ENCODE measurements around the gene NABP2. TPM values are rescaled to one million over a fixed set of nuclear protein-coding genes. Genes with fewer than 3 reads are reported as not detected.

The NABP2 gene
- total RNA-seq, 1 donor from 2014 or later: 20.1 TPM

DNA sequence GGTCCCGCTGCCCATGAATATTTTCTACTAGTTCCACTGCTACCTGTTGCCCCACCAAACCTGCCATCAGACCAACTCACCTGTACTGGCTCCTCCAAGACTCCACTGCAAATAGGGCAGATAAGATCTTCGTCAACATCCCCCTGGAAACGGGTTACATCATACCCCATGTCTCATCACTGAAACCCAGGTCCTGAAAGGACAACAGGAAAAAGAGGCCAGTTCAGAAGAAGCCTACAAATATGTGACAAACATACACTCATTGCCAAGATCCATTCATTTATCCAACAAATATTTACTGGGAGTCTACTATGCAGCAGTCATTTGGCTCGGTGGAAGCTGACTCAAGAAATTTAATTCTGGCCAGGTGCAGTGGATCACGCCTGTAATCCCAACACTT lies 10.3 kb upstream of the NABP2 start:
- DNase-seq: no peak

DNA sequence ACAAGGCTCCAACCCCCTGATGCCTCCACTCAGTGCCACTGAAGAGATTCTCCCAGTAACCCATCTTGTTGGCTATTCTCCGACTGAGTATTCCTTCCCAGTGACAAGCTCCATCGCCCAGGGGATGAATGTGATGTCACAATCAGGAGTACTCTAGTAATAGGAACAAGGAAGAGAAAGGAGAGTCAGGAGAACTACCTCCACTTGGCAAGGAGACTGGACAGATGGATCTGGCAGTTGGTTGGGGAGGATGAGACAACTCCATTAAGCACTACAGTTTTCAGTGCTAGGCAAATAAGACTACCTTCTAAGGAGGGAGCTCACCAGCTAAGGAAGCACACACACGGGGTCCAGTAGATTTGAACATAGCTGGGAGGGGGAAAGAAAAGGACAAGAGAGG lies 7.7 kb upstream of the NABP2 start:
- no peak for DNase-seq

GRCh38 chr12:56219840-56220239 lies 4.3 kb upstream of the NABP2 start:
- DNase-seq: no peak

GRCh38 chr12:56220611-56221231 lies 3.4 kb upstream of the NABP2 start:
- DNase-seq: no peak

DNA sequence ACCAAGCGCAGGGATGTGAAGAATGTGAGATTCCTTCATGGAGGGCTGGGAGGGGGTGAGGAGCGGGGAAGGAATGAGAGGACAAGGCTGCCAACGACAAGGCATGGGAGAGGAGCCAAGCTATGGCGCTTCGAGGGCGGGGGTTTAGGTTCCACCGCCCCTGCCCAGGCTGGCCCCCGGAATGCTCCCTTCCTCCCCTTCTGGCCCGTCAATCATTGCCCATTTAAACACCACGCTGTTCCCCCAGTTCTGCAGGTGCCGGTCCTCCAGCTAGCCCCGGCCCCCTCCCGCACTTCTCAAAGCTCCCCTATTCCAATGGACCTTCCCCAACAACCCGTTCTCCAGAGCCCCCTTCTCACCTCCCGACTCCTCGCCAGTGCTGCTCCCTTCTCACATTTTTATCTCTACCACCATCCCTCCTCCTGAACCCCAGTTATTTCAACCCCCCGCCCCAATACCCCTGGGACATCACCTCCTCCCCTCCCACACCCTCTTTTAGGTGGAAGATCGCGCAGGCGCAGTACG lies 2.8 kb upstream of the NABP2 start:
- DNase-seq: no peak

DNA sequence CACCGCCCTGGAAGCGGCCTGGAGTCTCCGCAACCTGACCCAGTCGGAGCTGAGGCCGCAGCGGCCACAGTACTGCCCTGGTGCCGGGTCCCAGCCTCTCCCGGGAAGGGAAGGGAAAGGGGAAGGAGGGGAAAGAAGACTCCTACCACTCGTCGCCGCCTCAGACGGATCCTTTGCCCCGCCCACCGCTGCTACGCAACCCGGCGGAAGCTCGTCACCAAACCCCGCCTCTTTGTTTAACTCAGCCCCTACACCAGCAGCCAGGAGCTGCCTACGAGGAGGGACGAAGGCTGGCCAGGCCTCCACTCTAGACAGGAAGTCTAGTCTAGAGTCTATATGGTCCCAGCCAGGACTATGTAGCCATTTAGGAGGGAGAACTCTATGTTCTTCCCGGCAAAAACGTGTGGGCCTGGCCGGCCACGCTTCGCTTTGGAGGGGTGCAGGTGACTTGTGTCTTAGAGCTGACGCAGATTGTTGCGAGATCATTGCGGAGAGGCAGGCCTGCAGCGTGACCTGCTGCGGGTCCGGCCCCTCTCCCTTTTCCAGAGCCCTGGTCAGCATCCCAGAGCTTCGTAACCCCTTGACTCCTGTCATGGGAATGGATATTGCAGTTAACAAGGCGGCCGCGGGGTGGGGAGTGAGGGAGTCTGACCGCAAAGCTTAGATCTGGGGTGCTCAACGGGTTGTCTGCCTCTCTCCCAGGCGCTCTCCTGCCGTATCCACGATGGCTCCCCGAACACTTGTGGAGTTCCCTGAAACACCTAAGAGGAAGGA lies 2.2 kb upstream of the NABP2 start, which contains the start of gene RNF41:
Gene RNF41, minus strand, starts transcription at position 166 of the 774 bp plus-strand sequence. CDS start 7,875 bp downstream, outside the sequence.
- DNase-seq: peak; percentile 96

GRCh38 chr12:56222531-56222895 lies 1.6 kb upstream of the NABP2 start:
- DNase-seq: no peak

- no peak for DNase-seq
Observed at GRCh38 chr12:56223571-56224101, 506 bp upstream of the NABP2 start.

DNA sequence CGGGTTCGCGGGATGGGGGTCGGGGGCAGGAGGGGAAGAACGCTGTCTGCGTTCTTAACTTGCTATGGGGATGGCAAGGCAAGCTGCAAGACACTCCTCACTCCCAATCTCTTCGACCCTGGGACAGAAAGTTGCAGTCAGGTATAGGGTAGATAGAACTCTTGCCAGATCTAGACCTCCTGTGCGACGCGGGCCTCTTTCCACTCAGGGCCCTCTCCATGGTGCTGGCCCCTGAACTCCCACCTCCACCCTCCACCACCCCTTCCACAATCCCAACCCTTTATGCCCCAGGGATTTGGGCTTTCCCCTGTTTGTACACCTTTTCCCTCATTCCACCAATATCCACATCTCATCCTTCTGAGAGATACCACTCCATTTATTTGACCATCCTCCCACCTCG lies 812 bp downstream of the NABP2 start:
- DNase-seq: no peak

GRCh38 chr12:56229082-56229481 lies 4.9 kb downstream of the NABP2 start:
- DNase-seq: no peak

DNA sequence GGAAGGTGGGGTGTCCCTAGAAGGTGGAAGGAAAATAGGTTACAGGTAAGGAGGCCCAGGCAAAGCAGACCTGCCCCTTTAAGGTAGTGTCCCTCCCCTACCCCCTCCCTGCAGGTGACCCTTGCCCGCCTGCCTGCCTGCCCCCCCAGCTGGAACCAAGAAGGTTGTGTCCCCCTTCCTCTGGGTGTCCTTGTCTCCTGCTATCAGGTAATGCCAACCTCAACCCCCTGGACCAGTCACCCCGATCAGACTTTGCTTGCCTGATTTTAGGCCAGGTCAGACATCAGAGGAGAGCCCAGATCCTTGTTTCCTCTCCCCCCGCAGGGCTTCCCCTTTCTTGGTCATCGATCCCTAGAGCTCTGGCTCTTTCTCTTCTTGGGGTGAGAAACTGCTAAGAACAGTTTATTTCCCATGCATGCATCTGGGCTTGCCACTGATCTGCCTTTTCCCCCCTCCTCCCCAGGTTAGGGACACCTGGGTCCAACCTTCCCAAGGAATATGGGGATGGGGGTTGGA lies 5.8 kb downstream of the NABP2 start, which contains the start of gene SLC39A5:
Gene SLC39A5, plus strand, starts transcription at position 136 of the 516 bp plus-strand sequence. CDS start 1,224 bp downstream, outside the sequence.
- DNase-seq: no peak

DNA sequence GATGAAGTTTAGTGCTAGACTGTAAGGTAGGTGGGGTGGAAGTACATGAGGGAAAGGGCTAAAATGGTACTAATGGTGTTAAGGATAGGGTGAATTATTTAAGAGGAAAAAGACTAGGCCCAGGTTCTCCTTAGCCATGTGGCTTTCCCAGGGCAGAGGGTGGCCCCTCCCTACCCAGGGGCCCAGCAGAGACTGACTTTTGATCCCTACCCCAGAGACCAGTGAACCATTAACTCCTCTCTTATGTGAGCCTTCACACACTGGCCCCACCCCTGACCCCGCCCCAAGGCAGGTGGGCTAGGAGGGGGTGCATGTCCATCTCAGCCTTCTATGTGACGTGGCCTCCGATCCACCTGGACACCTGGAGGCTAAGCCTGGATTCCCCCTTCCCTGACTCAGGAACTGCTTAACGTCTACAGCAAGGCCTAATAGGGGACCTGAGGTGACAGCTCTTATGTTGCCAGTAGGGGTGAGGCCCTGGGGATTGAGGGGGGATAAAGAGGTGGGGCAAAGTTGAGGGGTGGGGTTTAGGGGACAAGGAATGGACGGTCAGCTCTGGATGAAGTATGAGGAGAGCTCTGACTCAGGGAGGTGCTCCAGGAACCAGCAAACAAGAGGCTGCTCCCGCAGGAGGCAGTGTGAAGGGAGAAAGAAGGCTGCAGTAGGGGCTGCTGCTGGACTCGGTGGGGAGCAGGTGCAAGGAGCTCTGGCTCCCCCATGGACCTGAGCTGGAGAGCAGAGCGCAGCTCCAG lies 6.5 kb downstream of the NABP2 start:
- no peak for DNase-seq

DNA sequence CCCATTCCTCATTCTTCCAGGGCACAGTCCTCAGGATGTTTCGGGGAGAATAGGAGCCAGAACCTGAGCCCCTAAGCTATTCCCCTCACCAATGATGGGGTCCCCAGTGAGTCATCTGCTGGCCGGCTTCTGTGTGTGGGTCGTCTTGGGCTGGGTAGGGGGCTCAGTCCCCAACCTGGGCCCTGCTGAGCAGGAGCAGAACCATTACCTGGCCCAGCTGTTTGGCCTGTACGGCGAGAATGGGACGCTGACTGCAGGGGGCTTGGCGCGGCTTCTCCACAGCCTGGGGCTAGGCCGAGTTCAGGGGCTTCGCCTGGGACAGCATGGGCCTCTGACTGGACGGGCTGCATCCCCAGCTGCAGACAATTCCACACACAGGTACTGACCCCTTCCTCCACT lies 7.0 kb downstream of the NABP2 start:
- DNase-seq: no peak

DNA sequence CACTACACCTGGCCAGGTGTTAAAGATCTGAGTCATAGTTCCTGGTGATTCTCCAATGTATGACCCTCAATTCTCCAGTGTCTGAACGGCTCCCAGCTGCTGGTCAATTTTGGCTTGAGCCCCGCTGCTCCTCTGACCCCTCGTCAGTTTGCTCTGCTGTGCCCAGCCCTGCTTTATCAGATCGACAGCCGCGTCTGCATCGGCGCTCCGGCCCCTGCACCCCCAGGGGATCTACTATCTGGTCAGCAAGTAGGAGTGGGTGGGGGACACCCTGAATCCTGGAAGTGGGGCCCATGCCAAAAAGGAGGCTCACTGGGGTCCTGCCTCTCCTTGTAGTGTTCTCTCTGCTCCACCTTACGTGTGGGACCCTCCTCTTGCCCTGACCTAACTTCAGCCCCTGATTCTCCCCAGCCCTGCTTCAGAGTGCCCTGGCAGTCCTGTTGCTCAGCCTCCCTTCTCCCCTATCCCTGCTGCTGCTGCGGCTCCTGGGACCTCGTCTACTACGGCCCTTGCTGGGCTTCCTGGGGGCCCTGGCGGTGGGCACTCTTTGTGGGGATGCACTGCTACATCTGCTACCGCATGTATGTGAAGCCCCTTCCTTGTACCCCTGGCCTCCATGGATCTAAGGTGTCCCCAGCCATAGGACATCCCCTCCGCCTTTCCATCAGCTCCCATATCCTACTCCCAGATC lies 10.7 kb downstream of the NABP2 start:
- no peak for DNase-seq

DNA sequence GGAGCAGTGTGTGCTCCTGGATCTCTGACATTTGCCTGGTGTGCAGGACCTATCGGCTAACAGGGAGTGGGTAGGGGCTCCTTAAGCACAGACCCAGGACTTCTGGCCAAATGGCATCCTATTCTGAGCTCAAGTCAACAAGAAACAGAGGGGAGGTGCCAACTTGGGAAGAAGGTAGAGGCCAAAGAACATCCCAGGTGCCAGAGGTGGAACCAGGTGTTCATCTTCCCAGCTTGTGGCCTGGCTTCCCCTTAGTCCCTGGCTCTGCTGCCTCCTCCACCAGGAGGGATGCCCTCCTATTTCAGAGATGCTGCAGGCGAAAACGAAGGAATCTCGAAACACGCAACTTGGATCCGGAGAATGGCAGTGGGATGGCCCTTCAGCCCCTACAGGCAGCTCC lies 11.9 kb downstream of the NABP2 start:
- no peak for DNase-seq

DNA sequence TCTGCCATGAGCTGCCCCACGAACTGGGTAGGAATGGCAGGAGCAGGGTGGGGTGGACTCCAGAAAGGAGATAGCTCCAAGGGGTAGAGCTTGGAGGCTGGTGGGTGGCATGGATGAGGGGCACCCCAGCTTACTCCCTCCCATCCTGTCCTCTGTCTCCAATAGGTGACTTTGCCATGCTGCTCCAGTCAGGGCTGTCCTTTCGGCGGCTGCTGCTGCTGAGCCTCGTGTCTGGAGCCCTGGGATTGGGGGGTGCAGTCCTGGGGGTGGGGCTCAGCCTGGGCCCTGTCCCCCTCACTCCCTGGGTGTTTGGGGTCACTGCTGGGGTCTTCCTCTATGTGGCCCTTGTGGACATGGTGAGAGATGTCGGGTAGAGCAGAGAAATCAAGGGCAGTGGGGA lies 12.8 kb downstream of the NABP2 start:
- no peak for DNase-seq

DNA sequence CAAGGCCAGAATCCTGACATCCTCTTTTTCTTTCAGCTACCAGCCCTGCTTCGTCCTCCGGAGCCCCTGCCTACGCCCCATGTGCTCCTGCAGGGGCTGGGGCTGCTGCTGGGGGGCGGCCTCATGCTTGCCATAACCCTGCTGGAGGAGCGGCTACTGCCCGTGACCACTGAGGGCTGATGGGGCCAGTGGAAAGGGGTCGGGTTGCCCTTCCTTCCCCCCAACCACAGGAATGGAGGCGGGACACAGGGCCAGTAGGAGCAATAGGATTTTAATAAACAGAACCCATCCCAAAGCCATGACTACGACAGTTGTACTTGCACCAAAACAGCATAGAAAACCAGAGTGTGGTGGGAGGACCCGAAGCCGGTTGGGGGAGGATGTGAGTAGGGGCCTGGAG lies 13.4 kb downstream of the NABP2 start:
- no peak for DNase-seq

GRCh38 chr12:56241424-56242303 lies 17.5 kb downstream of the NABP2 start:
- no peak for DNase-seq

GRCh38 chr12:56242986-56243385 lies 18.8 kb downstream of the NABP2 start:
- no peak for DNase-seq

DNA sequence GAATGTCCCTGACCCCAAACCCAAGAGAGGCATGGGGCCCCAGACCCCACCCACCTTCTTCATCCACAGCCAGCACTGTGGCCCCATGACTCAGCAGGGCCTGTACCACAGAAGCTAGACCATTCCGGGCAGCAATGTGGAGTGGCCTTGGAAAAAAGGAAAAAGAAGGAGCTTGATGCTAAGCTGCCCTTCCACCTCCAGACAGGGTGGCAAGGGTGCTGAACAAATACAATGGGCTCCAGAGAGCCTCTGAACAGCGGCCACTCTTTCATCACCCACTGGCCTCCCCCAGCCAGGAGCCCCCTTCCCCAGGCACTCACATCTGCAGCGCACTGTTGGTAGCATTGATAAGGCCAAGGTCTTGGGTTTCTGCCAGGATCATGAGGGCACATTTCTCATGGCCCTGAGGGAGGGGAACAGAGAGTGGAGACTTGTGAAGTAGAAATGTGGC lies 19.6 kb downstream of the NABP2 start:
- no peak for DNase-seq

- no peak for DNase-seq
Observed at GRCh38 chr12:56244494-56244893, 20.4 kb downstream of the NABP2 start.

All from occipital lobe (tissue), 2 donors.